GM12801 (cell line): ENCODE results near the gene AUH.

Experiments
- CTCF ChIP-seq: IDR thresholded peaks from one replicate; pipeline ENCODE4 v1.5.1; 2011; ENCODE audit warnings: control low read depth; ENCODE audit not compliant: insufficient read length; ENCODE audit errors: extremely low read depth

The AUH gene

GRCh38 chr9:91374939-91375338 lies 13.2 kb upstream of the AUH start:
- no peak for TF ChIP-seq CTCF

- no peak for TF ChIP-seq CTCF
These were observed 10.2 kb upstream of the AUH start for GRCh38 chr9:91371894-91372293.

GRCh38 chr9:91364702-91365101 lies 3.0 kb upstream of the AUH start:
- TF ChIP-seq CTCF = no peak

GRCh38 chr9:91364005-91364404 lies 2.3 kb upstream of the AUH start:
- TF ChIP-seq CTCF = no peak

GRCh38 chr9:91362051-91362611 lies 413 bp upstream of the AUH start:
- no peak for TF ChIP-seq CTCF

GRCh38 chr9:91360551-91361290 lies 997 bp downstream of the AUH start:
- TF ChIP-seq CTCF = no peak

- TF ChIP-seq CTCF = no peak
These were observed 1.8 kb downstream of the AUH start for GRCh38 chr9:91359734-91360470.
